A549 (cell line): ENCODE data around the gene MBOAT2.

Experiments used
- EP300 ChIP-seq, 2 experiments: fragments of >200 bp; sonication (Bioruptor Twin); formaldehyde crosslinking; IDR thresholded peaks; 2 replicates in 1 of 2; 3 replicates in 1 of 2; pipeline ENCODE4 v1.6.1; 2016 to 2017
- MAZ ChIP-seq: fragments of 150-350 bp; IDR thresholded peaks from 2 replicates; pipeline ENCODE4 v1.6.1; 2014; ENCODE audit warnings: antibody characterized with exemption, low read depth, low read length, borderline replicate concordance
- RFX5 ChIP-seq: fragments of 450-650 bp; IDR thresholded peaks from 2 replicates; pipeline ENCODE4 v1.7.1; 2014; ENCODE audit warnings: antibody characterized with exemption, mild to moderate bottlenecking, moderate library complexity

DNA sequence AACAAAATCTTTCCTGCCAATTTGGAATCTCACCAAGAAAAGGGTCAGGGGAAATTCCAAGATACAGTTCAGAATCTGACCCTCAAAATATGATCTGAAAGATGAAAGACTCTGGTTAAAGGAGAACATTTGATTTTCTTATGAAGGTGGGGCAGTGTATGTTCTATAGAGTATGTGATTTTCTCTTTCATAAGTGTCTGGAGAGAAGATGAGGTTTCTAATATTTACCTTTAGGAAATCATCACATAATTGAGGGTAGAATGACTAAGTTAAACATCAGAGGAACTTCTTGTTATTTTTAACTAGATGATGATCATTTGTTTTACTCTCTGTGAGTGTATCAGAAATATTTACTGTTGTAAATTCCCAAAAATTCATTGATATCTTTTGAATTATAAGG lies 27.8 kb upstream of the MBOAT2 start:
- TF ChIP-seq EP300 (IDR thresholded peaks at IDR 0.05) (no peak), RFX5 (no peak), MAZ (no peak)
